HG02970 (cell line): Measurements from ENCODE around the gene PEMT.

Experiments
- ATAC-seq: cut with Tn5 transposase; IDR thresholded peaks from one replicate; pipeline ENCODE4 v1.9.1; 2021; ENCODE audit warnings: mild to moderate bottlenecking, moderate library complexity, moderate number of reproducible peaks; ENCODE audit not compliant: unreplicated experiment, low FRiP score

Gene PEMT

GRCh38 chr17:17518014-17518413 is 73.5 kb downstream of the PEMT start:
- ATAC-seq, result no peak

- ATAC-seq, result no peak
Measured at GRCh38 chr17:17516941-17517720, 74.4 kb downstream of the PEMT start.

DNA sequence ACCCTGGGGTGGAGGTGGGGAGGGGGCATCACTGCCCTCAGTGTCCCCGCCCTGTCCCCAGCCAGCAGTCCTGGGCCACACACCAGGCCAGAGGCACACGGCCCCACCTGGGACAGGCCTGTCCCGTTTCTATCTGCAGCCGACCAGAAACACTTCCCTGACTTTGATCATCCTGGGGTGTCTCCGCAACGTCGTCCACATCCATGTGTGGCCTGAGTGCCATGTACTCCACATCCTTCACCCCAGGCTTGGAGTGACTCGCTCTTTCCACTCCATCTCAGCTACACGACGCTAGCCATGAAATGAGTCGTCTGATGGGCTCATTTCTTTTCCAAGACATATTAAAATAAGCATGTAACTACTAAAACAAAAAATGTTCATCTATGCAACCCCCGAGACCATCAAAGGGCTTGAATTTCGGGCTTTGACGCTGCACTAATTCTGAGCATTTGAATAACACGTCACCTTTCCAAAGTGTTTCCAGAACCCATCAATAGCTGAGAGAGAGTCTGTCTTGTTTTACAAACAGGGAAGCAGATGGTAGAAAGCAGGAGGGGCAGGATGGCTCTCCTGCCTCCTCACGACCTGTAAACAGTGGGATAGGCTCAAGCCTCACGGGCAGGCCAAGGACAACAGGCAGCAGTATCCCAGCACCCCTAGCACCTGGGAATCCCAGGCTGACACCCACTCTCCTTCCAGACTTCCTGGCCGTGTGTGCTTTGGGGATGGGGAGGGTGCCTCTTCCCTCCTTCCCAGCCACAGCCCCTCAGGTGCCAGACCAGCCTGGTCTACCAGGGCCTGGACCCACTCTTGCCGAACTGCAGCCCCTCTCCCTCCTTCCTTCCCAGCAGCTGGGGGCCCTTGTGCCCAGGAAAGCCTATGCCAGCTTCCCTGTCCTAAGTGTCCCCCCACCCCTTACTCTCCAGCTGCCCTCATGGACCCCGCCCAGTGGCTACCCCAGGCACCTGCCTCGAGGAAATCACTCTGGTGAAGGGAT is 75.3 kb downstream of the PEMT start:
- no peak for ATAC-seq

- no peak for ATAC-seq
Measured at GRCh38 chr17:17514993-17515933, 76.2 kb downstream of the PEMT start.

- no peak for ATAC-seq
Measured at GRCh38 chr17:17514361-17514992, 77.0 kb downstream of the PEMT start.

DNA sequence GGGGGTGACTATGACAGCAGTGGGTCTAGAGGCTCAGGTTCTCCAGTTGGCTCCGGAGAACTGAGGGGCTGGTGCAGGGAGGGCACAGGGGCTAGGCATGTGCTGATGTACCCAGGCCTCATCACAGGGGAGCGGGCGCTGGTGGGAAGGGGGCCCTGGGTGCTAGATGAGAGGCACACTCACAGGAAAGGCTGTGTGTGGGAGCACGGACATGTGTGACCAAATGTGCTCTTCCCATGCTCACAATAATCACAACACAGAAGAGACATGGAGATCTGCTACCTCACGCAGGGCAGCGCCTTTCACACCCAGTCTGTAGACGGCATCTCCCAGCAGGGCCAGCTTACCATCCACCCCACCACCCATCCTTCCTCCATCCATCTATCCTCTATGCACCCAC is 77.9 kb downstream of the PEMT start:
- ATAC-seq, result no peak

- no peak for ATAC-seq
Measured at GRCh38 chr17:17512866-17513265, 78.6 kb downstream of the PEMT start.

DNA sequence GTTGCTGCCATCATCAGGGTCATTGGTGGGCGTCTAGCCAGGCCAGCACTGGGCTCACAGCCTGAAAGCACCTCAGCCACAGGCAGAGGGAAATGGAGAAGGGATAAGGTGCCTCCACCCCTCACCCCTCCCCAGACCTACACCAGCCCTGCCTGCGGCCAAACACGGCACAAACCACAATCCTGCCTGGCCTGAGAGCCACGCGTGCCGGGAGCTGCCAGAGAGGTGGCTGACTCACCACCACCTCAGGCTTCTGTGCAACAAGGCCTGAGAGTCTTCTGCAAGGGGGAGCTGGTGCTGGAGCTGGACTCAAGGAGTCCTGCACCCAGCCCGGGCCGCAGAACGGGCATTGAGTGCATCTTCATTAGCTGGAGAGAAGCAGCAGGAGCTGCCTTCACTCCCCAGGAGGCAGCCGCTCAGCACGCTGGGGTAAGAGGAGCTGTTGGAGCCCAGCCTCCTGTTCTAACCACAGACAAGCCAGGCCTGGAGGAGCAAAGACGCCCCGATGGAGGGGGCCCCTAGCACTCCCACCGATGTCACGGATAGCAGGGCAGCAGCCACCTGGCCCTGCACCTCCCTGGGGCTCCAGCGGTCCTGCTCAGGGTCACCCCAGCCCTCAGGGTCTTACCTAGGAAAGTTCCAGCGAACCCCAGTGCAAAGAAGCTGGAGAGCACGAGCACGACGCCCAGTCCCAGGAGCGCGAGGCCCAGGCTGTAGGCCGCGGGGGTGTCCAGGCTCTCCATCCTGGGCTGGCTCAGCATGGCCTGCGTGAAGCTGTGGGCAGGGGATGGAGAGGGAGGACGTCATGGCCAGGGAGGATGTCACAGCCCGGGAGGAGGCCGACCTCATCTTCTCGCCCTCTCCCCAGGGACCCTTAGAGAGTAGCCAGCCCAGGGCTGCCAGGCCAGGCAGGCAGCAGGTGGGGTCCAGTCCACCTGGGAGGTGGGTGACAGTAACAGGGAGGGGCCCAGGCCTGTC is 79.3 kb downstream of the PEMT start:
- no peak for ATAC-seq

DNA sequence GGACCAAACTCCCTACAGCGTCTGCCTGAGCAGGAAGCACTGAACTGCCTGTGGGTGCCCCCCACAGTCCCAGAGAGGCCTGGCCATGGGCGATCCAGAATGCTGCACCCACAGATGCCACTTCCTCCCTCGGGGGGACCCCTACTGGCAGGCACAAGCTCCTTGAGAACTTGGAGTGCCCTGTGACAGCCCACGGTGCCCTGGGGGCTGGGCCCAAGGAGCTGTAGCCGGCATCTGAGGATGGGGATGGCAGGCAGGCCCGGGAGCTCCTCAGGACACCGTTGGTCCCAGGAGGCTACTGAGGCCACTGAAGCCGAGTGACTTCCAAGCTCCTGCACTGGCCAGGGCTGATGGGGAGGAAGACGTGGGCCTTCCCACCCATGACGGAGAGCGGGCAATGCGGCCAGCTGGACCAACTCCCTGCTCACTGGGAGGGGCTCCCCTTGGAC is 80.2 kb downstream of the PEMT start:
- ATAC-seq, result no peak

GRCh38 chr17:17510456-17511292 is 80.8 kb downstream of the PEMT start:
- no peak for ATAC-seq

DNA sequence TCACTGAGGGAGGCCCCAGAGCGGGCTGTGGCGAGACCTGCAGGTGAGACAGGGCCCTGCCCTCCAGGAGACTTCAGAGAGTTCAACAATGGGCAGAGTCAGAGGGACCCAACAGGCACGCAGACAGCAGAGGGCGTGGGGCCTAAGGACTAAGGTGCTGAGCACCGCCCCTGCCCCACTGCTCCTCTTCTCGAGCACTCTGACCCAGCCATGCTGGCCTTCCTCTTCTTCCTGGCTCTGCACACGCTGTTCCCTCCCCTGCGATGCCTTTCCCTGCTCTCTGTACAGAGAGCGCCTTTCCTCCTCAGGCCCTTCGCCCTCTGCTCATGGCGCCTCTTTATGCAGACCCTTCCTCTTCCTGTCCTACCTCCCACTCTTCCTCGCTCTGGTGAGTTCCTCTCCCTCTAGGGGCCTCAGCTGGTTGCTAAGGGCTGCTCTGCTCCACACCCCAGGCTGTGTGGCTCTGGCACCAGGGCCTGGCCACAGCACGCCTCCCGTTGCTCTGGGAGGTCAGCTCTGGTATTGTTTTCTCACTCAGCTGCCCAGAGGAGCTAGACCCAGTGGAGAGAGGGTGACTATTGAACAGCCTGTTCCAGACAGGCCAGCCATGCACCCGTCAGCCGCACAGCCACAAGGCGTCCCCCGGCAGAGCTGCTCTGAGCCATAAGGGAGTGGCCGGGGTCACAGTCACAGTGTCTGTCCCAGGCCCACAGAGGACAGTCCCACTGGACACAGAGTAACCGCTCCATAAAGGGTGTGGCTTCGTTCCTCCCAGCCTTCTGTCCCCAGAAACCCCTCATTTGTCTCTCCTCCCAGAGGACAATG is 81.7 kb downstream of the PEMT start:
- no peak for ATAC-seq

DNA sequence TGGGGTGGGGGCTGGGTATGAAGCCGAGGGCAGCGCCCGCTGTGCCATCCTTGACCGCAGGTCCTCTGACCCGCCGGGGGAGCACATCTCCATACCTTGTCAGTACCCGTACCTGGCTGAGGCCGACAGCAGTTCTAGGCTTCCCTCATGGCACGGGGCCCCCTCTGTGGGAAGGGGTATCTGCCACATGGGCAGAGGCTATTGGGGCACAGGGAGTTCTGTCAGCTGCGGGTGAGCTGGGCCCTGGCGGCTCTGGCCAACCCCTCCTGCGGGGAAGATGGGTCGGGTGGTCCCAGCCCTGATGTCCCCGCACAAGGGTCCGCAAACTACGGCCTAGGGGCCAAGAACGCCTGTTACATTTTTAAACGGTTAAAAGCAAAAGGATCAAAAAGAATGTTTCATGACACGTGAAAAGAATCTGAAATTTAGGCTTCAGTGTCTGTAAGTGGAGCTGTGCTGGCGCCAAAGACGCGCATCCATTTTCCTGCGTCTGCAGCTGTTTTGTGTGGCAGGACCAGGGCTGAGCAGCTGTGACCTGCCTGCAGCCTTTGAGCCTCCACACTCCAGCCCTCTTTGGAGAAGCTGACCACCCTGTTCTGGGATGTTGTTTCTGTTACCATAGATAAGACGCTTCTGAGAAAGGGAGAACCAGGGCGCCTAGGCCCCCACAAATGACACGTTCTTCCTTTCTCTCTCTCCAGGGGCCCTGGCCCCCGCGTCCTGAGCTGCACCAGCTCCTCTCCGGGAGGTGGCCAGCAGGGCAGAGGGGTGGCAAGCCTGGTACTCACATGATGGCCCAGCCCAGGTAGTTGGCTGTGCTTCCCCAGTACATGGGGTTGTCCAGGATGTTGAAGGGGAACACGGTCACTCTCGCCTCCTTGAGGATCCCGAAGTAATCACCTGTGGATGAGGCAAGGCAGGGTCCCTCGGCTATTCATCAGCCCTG is 82.6 kb downstream of the PEMT start:
- no peak for ATAC-seq

GRCh38 chr17:17508019-17508535 is 83.4 kb downstream of the PEMT start:
- no peak for ATAC-seq

- no peak for ATAC-seq
Measured at GRCh38 chr17:17507465-17508011, 84.0 kb downstream of the PEMT start.

DNA sequence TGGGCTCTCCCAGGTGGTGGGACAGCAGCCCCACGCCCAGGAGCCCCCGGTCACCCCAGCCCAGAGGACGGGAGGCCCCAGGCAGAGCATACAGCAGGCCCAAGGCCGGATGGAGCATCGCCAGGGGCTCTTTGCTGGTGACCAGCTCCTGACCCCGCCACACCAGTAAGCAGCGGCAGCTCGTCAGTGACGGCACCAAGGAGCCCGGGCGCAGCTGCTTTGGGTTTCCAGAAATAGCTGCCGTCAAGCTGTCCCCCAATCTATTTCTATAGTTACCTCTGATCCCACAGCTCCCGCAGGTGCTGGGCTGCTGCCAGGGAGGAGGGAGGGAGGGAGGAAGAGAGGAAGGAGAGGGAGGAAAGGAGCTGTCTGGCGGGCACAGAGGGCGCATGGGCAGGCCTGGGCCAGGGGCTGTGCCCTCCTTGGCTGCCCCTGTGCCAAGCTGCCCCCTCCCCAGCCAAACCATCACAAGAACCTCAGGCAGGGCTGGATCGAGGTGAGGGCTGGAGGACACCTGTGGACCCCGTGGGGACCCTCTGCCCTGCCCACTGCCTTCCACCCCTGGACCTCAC is 84.5 kb downstream of the PEMT start:
- ATAC-seq, result no peak
